Fibroblast of lung (primary cell): ENCODE data around the gene RNF215.

Experiments used
- EZH2 ChIP-seq: IDR thresholded peaks from 2 replicates; pipeline ENCODE4 v1.5.1; 2012; ENCODE audit warnings: low read length, control low read depth, mild to moderate bottlenecking; ENCODE audit errors: missing control alignments
- TF ChIP-seq, protein P1 (sequence below), 2 donors: IDR thresholded peaks in 1 of 2; conservative IDR thresholded peaks in 1 of 2; 1 replicate in 1 of 2; 2 replicates in 1 of 2; pipeline ENCODE4 v1.5.1; 2011 to 2012; ENCODE audit warnings: low read length in 2 of 2, control low read depth in 1 of 2, inconsistent platforms in 1 of 2, low read depth in 1 of 2, mild to moderate bottlenecking in 1 of 2

DNA sequence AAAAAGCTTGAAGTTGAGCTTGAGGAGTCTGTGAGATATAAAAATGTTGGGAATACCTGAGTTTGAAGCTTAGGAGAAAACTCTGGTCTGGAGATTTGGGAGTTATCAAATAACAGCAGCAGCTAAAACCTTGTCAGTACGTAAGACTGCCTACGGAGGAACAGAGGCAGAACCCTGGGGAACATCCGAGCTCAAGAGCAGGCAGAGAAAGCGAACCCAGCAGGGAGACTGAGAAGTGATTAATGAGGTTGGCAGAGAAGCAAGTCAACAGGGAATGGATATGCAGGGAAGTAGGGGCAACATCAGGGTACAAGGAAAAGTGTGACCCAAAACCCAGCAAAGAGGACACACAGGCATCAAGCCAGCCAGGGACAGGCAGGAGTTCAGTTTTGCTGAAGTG lies 25.8 kb upstream of the RNF215 start:
- no peak for TF ChIP-seq EZH2
- TF ChIP-seq, protein P1, sequence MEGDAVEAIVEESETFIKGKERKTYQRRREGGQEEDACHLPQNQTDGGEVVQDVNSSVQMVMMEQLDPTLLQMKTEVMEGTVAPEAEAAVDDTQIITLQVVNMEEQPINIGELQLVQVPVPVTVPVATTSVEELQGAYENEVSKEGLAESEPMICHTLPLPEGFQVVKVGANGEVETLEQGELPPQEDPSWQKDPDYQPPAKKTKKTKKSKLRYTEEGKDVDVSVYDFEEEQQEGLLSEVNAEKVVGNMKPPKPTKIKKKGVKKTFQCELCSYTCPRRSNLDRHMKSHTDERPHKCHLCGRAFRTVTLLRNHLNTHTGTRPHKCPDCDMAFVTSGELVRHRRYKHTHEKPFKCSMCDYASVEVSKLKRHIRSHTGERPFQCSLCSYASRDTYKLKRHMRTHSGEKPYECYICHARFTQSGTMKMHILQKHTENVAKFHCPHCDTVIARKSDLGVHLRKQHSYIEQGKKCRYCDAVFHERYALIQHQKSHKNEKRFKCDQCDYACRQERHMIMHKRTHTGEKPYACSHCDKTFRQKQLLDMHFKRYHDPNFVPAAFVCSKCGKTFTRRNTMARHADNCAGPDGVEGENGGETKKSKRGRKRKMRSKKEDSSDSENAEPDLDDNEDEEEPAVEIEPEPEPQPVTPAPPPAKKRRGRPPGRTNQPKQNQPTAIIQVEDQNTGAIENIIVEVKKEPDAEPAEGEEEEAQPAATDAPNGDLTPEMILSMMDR (conservative IDR thresholded peaks at IDR 0.05 in 1 of 2, IDR thresholded peaks at IDR 0.05 in 1 of 2; ENCODE audit: low read depth in 1 of 2, low read length in 2 of 2): no peak
